ENCODE measurements around the gene DOP1A. TPM values are rescaled to one million over a fixed set of nuclear protein-coding genes. Genes with fewer than 3 reads are reported as not detected.

DOP1A gene, protein sequence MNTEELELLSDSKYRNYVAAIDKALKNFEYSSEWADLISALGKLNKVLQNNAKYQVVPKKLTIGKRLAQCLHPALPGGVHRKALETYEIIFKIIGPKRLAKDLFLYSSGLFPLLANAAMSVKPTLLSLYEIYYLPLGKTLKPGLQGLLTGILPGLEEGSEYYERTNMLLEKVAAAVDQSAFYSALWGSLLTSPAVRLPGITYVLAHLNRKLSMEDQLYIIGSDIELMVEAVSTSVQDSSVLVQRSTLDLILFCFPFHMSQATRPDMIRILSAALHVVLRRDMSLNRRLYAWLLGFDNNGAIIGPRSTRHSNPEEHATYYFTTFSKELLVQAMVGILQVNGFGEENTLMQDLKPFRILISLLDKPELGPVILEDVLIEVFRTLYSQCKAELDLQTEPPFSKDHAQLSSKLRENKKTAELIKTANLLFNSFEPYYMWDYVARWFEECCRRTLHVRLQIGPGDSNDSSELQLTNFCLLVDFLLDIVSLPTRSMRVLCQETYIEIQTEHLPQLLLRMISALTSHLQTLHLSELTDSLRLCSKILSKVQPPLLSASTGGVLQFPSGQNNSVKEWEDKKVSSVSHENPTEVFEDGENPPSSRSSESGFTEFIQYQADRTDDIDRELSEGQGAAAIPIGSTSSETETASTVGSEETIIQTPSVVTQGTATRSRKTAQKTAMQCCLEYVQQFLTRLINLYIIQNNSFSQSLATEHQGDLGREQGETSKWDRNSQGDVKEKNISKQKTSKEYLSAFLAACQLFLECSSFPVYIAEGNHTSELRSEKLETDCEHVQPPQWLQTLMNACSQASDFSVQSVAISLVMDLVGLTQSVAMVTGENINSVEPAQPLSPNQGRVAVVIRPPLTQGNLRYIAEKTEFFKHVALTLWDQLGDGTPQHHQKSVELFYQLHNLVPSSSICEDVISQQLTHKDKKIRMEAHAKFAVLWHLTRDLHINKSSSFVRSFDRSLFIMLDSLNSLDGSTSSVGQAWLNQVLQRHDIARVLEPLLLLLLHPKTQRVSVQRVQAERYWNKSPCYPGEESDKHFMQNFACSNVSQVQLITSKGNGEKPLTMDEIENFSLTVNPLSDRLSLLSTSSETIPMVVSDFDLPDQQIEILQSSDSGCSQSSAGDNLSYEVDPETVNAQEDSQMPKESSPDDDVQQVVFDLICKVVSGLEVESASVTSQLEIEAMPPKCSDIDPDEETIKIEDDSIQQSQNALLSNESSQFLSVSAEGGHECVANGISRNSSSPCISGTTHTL (N-terminal part only)
- total RNA-seq = 25.8 and 44.0 TPM in 2 replicates

DNA sequence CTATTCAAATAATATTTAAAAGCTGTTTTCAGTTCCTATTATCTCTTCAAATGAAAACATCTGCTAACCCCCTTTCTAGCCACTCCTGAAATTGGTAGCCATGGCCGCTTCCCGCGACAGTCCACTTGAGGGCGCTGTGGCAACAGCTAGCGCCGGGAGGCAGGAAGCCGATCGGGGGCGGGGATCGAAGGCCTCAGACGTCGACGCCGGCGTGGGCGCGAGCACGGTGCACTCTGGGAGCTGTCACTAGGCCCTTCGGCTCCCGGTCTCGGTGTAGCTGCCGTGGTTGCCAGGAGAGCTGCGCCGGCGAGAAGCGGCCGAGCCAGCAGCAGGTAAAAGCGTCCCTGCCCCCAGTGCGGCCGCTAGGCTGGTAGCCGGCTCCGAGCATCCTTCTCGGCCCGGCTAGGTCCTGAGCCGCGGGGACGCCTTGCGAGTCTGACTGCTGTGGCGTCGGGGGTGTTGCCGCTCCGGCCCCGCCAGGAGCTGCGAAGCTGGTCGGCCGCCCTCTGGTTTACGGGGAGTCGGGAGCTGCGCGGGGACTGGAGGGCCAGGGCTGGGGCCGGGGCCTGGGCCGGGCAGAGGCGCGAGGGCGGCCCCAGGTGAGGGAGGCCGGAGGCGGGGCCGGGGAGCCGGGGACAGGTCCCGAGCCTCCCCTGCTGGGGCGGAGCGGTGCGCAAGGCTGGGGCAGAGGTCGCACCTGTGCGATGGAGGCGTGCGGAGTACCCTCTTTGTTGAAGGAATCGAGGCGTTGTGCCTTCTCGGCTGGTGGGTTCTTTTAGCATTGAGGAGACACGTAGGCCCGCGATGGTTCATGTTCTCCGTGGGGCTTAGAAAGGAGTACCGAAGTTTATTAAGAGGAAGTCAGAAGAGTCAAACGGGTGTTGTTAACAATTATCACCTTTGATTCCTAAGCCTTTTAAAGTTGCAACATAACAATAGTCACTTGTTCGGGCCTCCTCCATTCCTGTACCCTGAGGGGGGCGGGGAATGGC is at the start of gene DOP1A:
TSS of gene DOP1A (plus strand) at position 224 of the 992 bp plus-strand sequence. CDS start 29,307 bp downstream, outside the sequence.
- DNase-seq (ENCODE audit: low read depth) = peak; percentile 92
- peak; percentile 99 for TF ChIP-seq CTCF (IDR thresholded peaks at IDR 0.05; ENCODE audit: insufficient read depth, low read depth, low read length)
- peak within 1 kb of the TSS; percentile 89 for H3K4me3 ChIP-seq (ENCODE audit: low read depth, low read length)

DNA sequence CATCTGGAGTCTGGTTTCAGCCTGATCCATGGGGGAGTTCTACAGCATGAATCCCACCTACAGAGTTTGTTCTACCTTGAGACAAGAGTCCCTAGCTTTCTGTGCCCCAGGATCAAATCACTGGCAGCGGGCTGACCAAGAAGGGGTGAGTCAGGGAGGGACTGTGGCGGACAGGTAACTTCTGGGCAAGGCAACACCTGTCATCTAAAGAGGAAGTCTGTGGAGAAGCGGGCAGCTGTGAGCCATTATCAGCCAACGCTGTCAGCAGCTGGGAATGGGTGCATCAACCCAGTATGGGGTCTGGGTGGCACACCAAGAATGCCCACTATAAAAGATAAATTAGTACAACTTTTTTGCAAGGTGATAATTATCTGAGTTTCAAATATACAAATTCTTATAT is 47.7 kb upstream of the DOP1A start:
- DNase-seq (ENCODE audit: low read depth) = no peak
- no peak for TF ChIP-seq CTCF (IDR thresholded peaks at IDR 0.05; ENCODE audit: insufficient read depth, low read depth, low read length)
- H3K4me3 ChIP-seq (ENCODE audit: low read depth, low read length) = no peak overlapping the region

DNA sequence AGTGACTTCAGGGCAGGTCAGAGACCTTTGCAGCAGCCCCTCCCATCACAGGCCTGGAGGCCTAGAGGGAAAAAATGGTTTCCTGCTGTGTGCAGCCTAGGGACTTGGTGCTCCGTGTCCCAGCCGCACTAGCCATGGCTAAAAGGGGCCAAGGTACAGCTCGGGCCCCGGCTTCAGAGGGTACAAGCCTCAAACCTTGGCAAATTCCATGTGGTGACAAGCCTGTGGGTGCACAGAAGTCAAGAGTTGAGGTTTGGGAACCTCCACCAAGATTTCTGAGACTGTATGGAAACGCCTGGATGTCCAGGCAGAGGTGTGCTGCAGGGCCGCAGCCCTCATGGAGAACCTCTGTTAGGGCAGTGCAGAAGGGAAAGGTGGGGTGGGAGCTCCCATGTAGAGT is 35.8 kb upstream of the DOP1A start:
- no peak overlapping the region for H3K4me3 ChIP-seq (ENCODE audit: low read depth, low read length)
- no peak for TF ChIP-seq CTCF (IDR thresholded peaks at IDR 0.05; ENCODE audit: insufficient read depth, low read depth, low read length)
- no peak for DNase-seq (ENCODE audit: low read depth)

GRCh38 chr6:83038246-83038645 is 29.2 kb upstream of the DOP1A start:
- no peak for DNase-seq (ENCODE audit: low read depth)
- no peak for TF ChIP-seq CTCF (IDR thresholded peaks at IDR 0.05; ENCODE audit: insufficient read depth, low read depth, low read length)
- no peak overlapping the region for H3K4me3 ChIP-seq (ENCODE audit: low read depth, low read length)

GRCh38 chr6:83042467-83043053 is 24.9 kb upstream of the DOP1A start:
- H3K4me3 ChIP-seq (ENCODE audit: low read depth, low read length) = no peak overlapping the region
- TF ChIP-seq CTCF (IDR thresholded peaks at IDR 0.05; ENCODE audit: insufficient read depth, low read depth, low read length) = no peak
- DNase-seq (ENCODE audit: low read depth) = no peak
